Hepatocyte (in vitro differentiated cells): ENCODE data around the gene INHBC.

Experiments used
- CTCF ChIP-seq: fragments of 200-600 bp; sonication (generic); IDR thresholded peaks from 2 replicates; pipeline ENCODE4 v1.5.1; 2016; ENCODE audit warnings: antibody characterized with exemption, mild to moderate bottlenecking; ENCODE audit not compliant: poor library complexity
- EZH2 ChIP-seq: fragments of 200-600 bp; sonication (generic); IDR thresholded peaks from 2 replicates; pipeline ENCODE4 v1.6.1; 2016; ENCODE audit warnings: antibody characterized with exemption, mild to moderate bottlenecking, borderline replicate concordance
- EZH2phosphoT487 ChIP-seq: fragments of 200-600 bp; sonication (generic); IDR thresholded peaks from one replicate; pipeline ENCODE4 v1.6.1; 2018; ENCODE audit warnings: antibody characterized with exemption, mild to moderate bottlenecking, low read depth, moderate library complexity; ENCODE audit not compliant: unreplicated experiment, severe bottlenecking

- TF ChIP-seq CTCF (no peak), EZH2 (no peak), EZH2phosphoT487 (no peak)
These were observed 14.8 kb downstream of the INHBC start for GRCh38 chr12:57449375-57449774.
